GM18498 (cell line): Measurements from ENCODE around the gene ARL6IP6.
A peak's percentile ranks its signal among the peaks of the same experiment; 100 is the strongest.
"Not testable (repeated sequence)": the region's sequence is repeated elsewhere in the genome, so short reads cannot be mapped to it uniquely, and the experiment has no call there.

Source experiments
- ATAC-seq: cut with Tn5 transposase; IDR thresholded peaks from one replicate; pipeline ENCODE4 v1.9.1; 2021; ENCODE audit warnings: mild to moderate bottlenecking, moderate library complexity; ENCODE audit not compliant: unreplicated experiment

ARL6IP6 gene

DNA sequence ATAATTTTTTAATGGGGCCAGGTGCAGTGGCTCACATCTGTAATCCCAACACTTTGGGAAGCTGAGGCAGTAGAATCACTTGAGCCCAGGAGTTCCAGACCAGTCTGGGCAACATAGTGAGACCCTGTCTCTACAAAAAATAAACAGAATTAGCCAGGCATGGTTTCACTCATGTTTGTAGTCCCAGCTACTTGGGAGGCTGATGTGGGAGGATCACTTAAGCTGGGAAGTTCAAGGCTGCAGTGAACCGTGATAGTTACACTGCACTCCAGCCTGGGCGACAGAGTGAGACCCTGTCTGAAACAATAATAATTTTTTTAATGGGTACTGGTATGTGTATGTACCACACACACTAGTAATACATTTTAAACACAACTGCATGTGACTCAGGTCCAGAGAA is 2.4 kb downstream of the ARL6IP6 start:
- ATAC-seq: no peak

- not testable (repeated sequence) for ATAC-seq
Measured at GRCh38 chr2:152722639-152723038, 4.2 kb downstream of the ARL6IP6 start.

- no peak for ATAC-seq
Measured at GRCh38 chr2:152723918-152724317, 5.5 kb downstream of the ARL6IP6 start.

GRCh38 chr2:152729844-152730243 is 11.4 kb downstream of the ARL6IP6 start:
- ATAC-seq: no peak

GRCh38 chr2:152730591-152731333 is 12.3 kb downstream of the ARL6IP6 start:
- peak; percentile 93 for ATAC-seq

DNA sequence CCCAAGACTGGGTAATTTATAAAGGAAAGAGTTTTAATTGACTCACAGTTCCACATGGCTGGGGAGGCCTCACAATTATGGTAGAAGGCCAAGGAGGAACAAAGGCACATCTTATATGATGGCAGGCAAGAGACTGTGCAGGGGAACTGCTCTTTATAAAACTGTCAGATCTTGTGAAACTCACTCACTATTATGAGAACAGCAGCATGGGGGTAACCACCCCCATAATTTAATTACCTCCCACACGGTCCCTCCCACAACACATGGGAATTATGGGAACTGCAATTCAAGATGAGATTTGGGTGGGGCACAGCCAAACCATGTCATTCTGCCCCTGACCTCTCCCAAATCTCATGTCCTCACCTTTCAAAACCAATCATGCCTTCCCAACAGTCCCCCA is 19.1 kb downstream of the ARL6IP6 start:
- not testable (repeated sequence) for ATAC-seq

DNA sequence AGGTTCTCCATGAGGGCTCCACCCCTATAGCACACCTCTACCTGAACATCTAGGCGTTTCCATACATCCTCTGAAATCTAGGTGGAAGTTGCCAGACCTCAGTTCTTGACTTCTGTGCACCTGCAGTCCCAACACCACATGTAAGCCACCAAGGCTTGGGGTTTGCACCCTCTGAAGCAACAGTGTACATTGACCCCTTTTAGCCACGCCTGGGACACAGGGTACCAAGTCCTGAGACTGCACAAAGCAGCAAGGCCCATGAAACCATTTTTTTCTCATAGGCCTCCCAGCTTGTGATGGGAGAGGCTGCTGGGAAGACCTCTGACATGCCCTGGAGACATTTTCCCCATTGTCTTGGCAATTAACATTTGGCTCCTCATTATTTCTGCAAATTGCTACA is 20.0 kb downstream of the ARL6IP6 start:
- no peak for ATAC-seq

- not testable (repeated sequence) for ATAC-seq
Measured at GRCh38 chr2:152739705-152740104, 21.3 kb downstream of the ARL6IP6 start.

- ATAC-seq: peak; percentile 78
Measured at GRCh38 chr2:152740743-152741328, 22.4 kb downstream of the ARL6IP6 start.

DNA sequence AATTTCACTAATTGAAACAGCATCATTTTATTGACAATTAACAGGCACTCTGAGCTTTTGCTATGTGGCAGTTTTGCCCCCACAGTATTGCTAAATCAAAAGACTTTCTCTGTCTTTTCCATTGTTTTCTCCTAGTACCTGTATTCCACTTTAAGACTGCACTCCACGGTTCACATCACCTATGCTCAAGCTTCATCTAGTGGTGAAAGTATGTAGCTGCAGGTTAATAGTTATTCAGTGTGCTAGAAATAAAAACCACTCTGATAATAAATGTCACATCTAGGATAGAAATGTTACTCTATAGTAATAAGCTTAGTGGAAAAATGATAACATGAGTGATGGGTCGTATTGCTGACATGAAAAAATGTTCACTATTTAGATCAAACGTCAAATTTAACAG is 24.6 kb downstream of the ARL6IP6 start:
- peak; percentile 65 for ATAC-seq

GRCh38 chr2:152747751-152748150 is 29.3 kb downstream of the ARL6IP6 start:
- ATAC-seq: not testable (repeated sequence)

DNA sequence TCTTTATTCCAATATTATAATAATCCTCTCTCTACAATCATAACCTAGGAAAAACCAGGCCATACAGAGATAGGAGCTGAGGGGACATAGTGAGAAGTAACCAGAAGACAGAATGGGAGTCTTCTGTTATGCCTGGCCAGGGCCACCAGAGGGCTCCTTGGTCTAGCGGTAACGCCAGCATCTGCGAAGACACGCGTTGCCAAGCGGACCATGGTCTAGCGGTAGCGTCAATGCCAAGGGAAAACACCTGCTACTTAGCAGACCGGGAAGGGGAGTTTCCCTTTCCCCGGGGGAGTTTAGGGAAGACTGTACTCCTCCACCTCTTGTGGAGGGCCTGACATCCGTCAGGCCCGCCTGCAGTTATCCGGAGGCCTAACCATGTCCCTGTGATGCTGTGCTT is 36.6 kb downstream of the ARL6IP6 start:
- no peak for ATAC-seq

DNA sequence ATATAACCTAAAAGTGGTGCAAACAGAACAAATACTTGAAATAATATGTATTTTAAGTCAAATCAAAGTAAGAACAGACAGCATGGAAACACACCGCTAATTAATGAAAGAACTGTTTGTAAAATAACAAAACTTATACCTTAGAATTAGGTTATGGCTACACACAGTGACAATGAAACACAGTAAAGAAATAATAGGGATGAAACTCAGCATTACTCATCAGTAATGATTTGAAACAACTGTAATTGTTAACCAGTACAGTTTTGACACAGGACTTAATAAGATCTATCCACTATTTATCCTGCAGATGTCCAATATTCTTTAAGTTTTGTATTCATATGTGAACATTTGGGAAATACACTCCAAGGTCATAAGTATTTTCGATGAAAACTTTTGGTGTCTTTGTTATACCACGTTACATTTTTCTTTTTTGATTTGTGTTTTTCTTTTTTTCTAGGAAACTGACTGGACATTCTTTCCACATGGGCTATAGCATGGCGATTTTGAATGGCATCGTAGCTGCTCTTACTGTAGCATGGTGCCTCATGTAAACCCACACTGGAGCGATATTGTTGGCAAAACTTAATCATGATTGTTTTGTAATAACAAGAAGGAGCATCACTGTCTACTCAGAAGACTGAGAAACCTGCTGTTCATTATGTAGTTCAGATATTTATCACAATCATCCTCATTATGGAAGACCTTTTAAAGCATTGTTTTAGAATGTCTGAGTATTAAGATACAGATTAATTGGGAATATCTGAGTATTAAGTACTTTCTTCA is 41.1 kb downstream of the ARL6IP6 start:
- no peak for ATAC-seq

DNA sequence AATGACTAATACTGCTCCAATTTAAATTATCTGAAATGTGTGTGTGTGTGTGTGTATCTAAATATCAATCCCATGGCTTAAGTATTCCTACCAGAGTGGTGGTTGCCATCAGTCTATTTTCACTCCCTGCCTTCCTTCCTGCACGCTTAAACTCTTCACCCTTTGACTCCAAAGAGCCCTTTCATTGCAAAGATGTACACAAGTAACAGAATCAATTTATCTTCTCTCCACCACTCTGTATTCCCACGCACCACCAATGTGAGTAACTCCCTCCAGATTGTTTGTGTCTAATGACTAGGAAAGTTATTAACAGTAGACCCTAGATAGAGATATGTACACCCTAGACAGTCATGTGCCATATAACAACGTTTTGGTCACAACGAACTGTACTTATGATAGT is 42.8 kb downstream of the ARL6IP6 start:
- ATAC-seq: no peak

GRCh38 chr2:152762202-152762601 is 43.8 kb downstream of the ARL6IP6 start:
- ATAC-seq: no peak

GRCh38 chr2:152763208-152763607 is 44.8 kb downstream of the ARL6IP6 start:
- ATAC-seq: not testable (repeated sequence)

GRCh38 chr2:152763651-152764050 is 45.2 kb downstream of the ARL6IP6 start:
- no peak for ATAC-seq

DNA sequence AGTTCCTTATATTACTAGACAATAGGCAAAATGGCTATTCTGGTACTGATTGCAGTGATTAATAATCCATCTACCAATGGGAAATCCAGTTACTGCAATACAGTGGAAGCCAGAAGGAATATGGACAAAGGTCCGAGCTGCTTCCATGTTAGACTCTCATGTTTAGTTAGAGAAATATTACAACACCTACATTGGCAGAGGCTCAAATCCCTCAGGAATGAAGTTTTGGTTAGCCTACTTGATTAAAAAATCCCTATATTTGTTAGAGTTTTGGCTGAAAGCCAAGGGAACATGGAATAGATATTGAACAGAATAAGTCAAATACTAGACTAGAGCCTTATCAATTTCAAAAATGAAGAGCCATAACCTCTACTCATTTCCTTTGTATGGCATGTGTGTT is 48.5 kb downstream of the ARL6IP6 start:
- ATAC-seq: no peak

GRCh38 chr2:152781175-152781574 is 62.8 kb downstream of the ARL6IP6 start:
- no peak for ATAC-seq

- no peak for ATAC-seq
Measured at GRCh38 chr2:152782171-152782570, 63.8 kb downstream of the ARL6IP6 start.

DNA sequence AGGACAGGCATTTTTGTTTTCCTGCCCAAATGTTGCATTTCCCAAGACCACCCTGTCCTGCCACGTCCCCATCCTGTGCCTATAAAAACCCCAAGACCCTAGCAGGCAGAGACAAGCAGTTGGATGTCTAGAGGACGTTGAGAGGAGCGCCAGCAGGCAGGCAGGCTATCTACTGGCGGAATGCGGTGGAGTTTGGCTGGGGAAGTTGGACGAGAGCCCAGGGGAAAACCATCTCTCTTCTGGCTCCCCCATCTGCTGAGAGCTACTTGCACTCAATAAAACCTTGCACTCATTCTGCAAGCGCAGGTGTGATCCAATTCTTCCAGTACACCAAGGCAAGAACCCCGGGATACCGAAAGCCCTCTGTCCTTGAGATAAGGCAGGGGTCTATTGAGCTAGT is 72.5 kb downstream of the ARL6IP6 start:
- no peak for ATAC-seq

- no peak for ATAC-seq
Measured at GRCh38 chr2:152791979-152792378, 73.6 kb downstream of the ARL6IP6 start.
